D721Med (cell line): ENCODE measurements around the gene CDKAL1.
"Not testable (repeated sequence)": the region's sequence is repeated elsewhere in the genome, so short reads cannot be mapped to it uniquely, and the experiment has no call there.

Source experiments
- DNase-seq: peaks from one replicate; pipeline ENCODE4 v3.0.0; 2011; ENCODE audit warnings: low spot score; ENCODE audit not compliant: insufficient read length
- FAIRE-seq: peaks from 2 replicates; lab custom pipeline; 2011; peaks lifted over from hg19 to GRCh38; lab: Jason Lieb, UNC
- TF ChIP-seq, protein P1 (sequence below): IDR thresholded peaks from 2 replicates; pipeline ENCODE4 v1.5.1; 2012; ENCODE audit warnings: mild to moderate bottlenecking, control low read depth; ENCODE audit not compliant: insufficient read depth; ENCODE audit errors: missing control alignments

The CDKAL1 gene

DNA sequence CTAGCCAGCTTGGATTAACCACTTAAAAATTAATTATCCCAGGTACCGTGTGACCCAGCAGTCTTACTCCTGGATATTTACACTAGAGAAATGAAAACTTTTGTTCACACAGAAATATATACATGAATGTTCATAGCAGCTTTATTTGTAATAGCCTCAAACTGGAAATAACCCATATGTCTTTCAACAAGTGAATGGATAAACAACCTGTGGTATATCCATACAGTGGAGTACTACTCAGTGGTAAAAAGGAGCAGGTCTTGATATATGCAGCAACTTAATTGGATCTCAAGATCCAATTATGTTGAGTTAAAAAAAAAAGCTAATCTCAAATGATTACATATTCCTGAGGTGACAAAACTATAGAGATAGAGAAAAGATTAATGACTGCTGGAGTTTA, 381.4 kb downstream of the CDKAL1 start:
- no peak for DNase-seq
- TF ChIP-seq, protein P1, sequence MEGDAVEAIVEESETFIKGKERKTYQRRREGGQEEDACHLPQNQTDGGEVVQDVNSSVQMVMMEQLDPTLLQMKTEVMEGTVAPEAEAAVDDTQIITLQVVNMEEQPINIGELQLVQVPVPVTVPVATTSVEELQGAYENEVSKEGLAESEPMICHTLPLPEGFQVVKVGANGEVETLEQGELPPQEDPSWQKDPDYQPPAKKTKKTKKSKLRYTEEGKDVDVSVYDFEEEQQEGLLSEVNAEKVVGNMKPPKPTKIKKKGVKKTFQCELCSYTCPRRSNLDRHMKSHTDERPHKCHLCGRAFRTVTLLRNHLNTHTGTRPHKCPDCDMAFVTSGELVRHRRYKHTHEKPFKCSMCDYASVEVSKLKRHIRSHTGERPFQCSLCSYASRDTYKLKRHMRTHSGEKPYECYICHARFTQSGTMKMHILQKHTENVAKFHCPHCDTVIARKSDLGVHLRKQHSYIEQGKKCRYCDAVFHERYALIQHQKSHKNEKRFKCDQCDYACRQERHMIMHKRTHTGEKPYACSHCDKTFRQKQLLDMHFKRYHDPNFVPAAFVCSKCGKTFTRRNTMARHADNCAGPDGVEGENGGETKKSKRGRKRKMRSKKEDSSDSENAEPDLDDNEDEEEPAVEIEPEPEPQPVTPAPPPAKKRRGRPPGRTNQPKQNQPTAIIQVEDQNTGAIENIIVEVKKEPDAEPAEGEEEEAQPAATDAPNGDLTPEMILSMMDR, result no peak
- peak; percentile 51 for FAIRE-seq

DNA sequence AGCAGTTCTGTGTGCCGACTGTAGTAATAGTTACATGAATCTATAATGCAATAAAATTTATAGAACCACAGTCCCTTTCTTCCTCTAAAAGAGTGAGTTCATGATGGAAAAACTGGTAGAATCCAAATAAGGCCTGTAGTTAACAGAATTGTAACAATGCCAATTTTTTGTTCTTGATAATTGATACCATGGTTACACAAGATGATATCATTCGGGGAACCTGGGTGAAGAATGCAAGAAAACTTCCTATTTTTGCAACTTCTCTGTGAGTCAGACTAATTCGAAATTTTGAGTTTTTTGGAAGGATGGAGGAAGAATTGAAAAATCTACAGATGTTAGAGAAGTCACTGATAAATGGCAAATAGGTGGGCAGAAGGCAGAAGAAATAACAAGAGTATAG, 381.8 kb downstream of the CDKAL1 start:
- no peak for DNase-seq
- peak; percentile 60 for FAIRE-seq
- TF ChIP-seq, protein P1, result no peak

DNA sequence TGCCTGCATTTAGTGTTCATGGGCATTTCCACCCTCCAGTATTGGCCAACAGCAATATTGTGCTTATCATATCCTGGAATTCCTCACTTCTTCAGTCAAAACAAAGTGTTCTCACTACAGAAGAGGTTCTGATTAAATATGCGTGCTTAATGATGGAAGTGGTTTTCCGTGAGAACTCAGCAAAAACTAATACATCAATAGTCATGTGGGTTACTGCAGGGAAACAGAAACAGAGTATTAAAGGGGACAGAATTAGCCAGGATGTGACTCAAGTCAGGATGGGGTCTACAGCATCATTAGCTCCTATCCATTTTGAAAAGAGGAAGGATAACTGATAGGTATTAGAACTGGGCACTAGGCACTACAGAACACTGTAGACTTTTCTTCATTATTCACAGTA, 384.6 kb downstream of the CDKAL1 start:
- FAIRE-seq, result peak; percentile 51

DNA sequence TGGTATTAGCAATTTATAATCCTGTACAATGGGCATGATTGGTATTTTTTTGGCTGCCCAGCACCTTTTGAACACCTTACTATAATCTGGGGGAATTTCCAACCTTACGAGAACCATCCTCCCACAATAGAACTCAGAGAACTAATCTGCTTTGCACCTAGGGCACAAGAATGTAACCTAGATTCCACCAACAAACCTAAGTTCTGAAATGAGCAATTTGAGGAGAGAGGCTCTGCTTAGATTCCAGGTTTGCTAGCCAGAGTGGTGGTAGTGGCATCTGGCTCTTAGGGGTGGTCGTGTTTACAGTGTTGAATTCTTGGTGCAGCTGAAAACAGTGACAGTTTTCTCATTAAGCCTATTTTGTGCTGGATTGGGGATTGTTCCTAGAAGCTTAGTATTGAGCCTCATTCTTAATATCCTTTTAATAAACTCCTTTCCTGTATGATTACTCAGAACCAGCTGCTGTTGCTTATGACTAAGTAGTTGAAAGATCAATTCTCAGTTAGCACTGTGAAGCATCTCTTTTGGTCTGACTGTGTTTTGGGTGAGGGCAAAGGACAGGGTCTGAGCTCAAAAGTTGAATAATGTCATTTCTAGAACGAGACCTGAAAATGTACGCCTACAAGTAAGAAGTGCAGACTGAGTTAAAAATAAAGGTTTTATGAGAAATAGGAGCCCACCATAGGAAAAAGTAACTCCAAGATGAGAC, 385.6 kb downstream of the CDKAL1 start:
- TF ChIP-seq, protein P1, result no peak
- DNase-seq (no peak), FAIRE-seq (peak; percentile 96)

More for the DNA sequence above, 384.6 kb downstream of the CDKAL1 start:
- TF ChIP-seq, protein P1, result no peak
- DNase-seq, result no peak

DNA sequence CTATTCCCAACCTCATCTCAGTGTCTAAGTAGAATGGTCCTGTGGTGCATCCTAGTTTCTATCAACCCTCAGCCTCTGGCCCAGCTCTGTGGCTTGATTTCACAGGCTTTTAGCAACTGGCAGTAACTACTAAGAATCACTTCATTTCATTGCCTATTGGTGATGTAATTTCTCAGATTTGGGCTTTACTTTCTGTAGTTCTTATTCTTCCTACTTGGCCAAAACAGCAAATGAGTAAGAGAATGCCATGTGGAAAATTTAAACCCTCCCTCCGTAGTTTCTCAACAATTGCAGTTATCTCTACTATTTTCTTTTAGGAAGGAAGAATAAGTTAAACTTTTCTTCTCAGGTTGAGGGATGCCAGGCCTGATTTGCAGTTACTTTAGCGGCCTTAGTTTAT, 387.3 kb downstream of the CDKAL1 start:
- FAIRE-seq, result no peak
- TF ChIP-seq, protein P1, result no peak
- no peak for DNase-seq

DNA sequence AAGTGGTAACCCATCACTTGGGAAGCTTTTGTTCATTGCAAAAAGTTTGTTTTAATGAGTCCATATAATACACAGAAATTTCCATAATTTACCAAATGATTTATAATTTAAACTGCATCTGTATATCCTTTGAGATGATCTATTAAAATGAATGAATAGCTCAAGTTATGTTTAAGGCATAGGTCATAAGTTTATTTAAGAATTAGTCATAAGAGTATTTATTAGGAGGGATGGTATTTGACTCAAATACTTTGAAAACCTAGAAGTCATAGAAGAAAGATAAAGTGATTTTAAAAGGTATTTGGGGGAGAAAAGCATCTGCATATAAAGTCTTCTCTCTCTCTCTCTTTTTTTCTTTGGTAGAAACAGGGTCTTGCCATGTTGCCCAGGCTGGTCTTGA, 388.5 kb downstream of the CDKAL1 start:
- DNase-seq (no peak), FAIRE-seq (no peak)
- TF ChIP-seq, protein P1, result no peak

DNA sequence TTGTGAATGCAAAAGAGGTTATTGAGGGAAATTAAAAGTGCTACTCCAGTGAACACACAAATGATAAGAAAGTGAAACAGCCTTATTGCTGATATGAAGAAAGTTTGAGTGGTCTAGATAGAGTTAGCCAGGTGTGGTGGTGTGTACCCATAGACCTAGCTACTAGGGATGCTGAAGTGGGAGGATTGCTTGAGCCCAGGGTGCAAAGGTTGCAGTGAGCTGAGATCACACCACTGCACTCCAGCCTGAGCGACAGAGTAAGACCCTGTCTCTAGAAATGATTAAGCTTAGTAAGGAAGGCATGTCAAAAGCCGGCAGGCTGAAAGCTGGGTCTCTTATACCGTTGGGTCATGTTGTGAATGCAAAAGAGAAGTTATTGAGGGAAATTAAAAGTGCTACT, 389.8 kb downstream of the CDKAL1 start:
- not testable (repeated sequence) for DNase-seq
- peak; percentile 46 for FAIRE-seq
